ENCODE results near the gene MIDN. TPM values are rescaled to one million over a fixed set of nuclear protein-coding genes. Genes with fewer than 3 reads are reported as not detected.

The MIDN gene
- total RNA-seq, 4 donors from 2014 or later, result 12.4 to 65.0 (median 40.4) TPM

DNA sequence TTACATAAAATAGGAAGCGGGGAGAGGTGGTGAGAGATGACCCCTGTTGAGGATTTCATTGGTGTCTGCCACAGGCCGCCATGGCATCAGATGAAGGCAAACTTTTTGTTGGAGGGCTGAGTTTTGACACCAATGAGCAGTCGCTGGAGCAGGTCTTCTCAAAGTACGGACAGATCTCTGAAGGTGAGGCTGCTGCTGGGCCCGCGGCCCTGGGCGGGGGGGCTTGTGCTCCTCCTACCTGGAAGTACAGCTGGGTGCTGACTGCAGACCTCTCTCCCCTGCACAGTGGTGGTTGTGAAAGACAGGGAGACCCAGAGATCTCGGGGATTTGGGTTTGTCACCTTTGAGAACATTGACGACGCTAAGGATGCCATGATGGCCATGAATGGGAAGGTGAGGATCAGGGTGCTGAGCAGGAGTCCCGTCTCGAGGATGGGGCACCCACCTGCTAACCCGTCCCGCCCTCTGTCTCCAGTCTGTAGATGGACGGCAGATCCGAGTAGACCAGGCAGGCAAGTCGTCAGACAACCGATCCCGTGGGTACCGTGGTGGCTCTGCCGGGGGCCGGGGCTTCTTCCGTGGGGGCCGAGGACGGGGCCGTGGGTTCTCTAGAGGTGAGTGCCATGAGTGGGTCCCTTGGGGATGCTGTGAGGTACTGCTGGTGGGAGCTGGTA, 22.6 kb downstream of the MIDN start:
- H3K4me3 ChIP-seq, result peak overlapping the region in 3 of 4 donors; percentile 73 to 95 (median 81)
- 43 to 46% methylated on average over 8 to 13 of the region's 26 CpGs for WGBS, 2 donors
- peaks cover 74 to 88% (median 74%) of the 10 kb centered on the region in 3 donors for H3K4me1 ChIP-seq
- no peaks in the 10 kb centered on the region for H3K27me3 ChIP-seq
- intact Hi-C loops (cut with DNase I), result loop anchor here (10.0 kb wide), 1 partner anchor 134 kb away; the partner anchor contains the start of genes DAZAP1 and GAMT
- no peaks in the 10 kb centered on the region for H3K9me3 ChIP-seq
- peak overlapping the region; percentile 98 to 100 (median 99) for H3K27ac ChIP-seq
- no peak for DNase-seq
- no peak for TF ChIP-seq POLR2A (IDR thresholded peaks at IDR 0.05)
- TF ChIP-seq, protein P1, sequence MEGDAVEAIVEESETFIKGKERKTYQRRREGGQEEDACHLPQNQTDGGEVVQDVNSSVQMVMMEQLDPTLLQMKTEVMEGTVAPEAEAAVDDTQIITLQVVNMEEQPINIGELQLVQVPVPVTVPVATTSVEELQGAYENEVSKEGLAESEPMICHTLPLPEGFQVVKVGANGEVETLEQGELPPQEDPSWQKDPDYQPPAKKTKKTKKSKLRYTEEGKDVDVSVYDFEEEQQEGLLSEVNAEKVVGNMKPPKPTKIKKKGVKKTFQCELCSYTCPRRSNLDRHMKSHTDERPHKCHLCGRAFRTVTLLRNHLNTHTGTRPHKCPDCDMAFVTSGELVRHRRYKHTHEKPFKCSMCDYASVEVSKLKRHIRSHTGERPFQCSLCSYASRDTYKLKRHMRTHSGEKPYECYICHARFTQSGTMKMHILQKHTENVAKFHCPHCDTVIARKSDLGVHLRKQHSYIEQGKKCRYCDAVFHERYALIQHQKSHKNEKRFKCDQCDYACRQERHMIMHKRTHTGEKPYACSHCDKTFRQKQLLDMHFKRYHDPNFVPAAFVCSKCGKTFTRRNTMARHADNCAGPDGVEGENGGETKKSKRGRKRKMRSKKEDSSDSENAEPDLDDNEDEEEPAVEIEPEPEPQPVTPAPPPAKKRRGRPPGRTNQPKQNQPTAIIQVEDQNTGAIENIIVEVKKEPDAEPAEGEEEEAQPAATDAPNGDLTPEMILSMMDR (IDR thresholded peaks at IDR 0.05), result no peak
- H3K36me3 ChIP-seq, result peaks cover 24 to 50% (median 26%) of the 10 kb centered on the region in 3 donors

DNA sequence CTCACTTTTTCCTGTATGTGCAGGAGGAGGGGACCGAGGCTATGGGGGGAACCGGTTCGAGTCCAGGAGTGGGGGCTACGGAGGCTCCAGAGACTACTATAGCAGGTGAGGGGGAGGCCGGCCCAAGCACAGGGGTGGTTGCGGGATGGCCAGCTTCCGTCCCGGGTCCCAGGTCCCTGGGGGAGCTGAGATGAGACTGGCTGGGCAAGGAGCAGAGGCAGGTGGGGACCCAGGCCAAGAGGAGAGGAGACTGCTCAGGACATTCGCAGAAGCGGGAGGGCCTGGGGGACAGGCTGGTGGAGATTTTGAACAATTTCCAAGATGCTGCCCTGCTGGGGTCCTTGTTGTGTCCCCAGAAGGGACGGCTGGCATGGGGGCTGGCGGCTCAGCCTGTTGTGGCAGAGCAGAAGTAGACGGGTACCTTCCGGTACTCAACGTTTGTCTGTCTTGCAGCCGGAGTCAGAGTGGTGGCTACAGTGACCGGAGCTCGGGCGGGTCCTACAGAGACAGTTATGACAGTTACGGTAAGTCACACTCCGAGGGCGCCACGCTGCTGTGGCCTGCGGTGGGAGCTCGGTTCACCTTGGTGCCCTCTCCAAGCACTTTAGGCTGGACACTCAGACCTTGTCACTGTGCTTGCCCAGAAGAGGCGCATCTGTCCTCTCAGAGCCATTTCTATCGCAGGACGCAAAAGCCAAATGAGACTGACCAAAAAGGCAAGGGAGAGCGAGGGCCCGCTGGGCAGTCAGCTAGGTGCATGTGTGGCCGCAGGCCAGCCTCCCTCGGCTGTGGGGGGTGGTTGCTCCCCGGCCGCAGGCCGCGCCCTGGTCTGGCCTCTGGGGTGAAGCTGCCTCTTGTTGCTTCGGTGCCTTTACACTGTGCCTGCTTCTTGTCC, 23.4 kb downstream of the MIDN start:
- H3K27ac ChIP-seq, result peak overlapping the region; percentile 98 to 100 (median 99)
- no peaks in the 10 kb centered on the region for H3K27me3 ChIP-seq
- H3K36me3 ChIP-seq, result peaks cover 24 to 50% (median 26%) of the 10 kb centered on the region in 3 donors
- no peak for TF ChIP-seq POLR2A (IDR thresholded peaks at IDR 0.05)
- intact Hi-C loops (cut with DNase I), result loop anchor here (10.0 kb wide), 1 partner anchor 133 kb away; the partner anchor contains the start of genes DAZAP1 and GAMT
- H3K9me3 ChIP-seq, result no peaks in the 10 kb centered on the region
- no peak for DNase-seq
- peaks cover 74 to 88% (median 78%) of the 10 kb centered on the region in 3 donors for H3K4me1 ChIP-seq
- peak overlapping the region in 3 of 4 donors; percentile 73 to 95 (median 81) for H3K4me3 ChIP-seq
- 68 to 69% methylated on average over 11 to 14 of the region's 37 CpGs for WGBS, 2 donors

DNA sequence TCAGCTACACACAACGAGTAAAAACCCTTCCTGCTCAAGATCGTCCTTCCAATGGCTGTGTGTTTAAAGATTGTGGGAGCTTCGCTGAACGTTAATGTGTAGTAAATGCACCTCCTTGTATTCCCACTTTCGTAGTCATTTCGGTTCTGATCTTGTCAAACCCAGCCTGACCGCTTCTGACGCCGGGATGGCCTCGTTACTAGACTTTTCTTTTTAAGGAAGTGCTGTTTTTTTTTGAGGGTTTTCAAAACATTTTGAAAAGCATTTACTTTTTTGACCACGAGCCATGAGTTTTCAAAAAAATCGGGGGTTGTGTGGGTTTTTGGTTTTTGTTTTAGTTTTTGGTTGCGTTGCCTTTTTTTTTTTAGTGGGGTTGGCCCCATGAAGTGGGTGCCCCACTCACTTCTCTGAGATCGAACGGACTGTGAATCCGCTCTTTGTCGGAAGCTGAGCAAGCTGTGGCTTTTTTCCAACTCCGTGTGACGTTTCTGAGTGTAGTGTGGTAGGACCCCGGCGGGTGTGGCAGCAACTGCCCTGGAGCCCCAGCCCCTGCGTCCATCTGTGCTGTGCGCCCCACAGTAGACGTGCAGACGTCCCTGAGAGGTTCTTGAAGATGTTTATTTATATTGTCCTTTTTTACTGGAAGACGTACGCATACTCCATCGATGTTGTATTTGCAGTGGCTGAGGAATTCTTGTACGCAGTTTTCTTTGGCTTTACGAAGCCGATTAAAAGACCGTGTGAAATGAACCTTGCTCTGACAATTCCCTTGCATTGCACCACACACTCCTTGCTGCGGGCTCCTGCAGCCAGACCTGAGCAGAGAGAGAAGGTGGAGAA, 24.3 kb downstream of the MIDN start:
- Histone ChIP-seq H3K27ac (peak overlapping the region; percentile 94 to 100 (median 99)), H3K9me3 (no peaks in the 10 kb centered on the region), H3K36me3 (peaks cover 24 to 58% (median 26%) of the 10 kb centered on the region in 3 donors), H3K4me1 (peaks cover 69 to 85% (median 75%) of the 10 kb centered on the region in 3 donors), H3K4me3 (peak overlapping the region in 2 of 4 donors; percentile 81 to 95), H3K27me3 (no peaks in the 10 kb centered on the region)
- DNase-seq, result no peak
- no peak for TF ChIP-seq POLR2A (IDR thresholded peaks at IDR 0.05)
- TF ChIP-seq, protein P1 (IDR thresholded peaks at IDR 0.05), result no peak
- 55 to 74% methylated on average over 26 to 32 of the region's 33 CpGs for WGBS, 2 donors
- intact Hi-C loops (cut with DNase I), result loop anchor here (10.0 kb wide), 1 partner anchor 132 kb away; the partner anchor contains the start of genes DAZAP1 and GAMT

DNA sequence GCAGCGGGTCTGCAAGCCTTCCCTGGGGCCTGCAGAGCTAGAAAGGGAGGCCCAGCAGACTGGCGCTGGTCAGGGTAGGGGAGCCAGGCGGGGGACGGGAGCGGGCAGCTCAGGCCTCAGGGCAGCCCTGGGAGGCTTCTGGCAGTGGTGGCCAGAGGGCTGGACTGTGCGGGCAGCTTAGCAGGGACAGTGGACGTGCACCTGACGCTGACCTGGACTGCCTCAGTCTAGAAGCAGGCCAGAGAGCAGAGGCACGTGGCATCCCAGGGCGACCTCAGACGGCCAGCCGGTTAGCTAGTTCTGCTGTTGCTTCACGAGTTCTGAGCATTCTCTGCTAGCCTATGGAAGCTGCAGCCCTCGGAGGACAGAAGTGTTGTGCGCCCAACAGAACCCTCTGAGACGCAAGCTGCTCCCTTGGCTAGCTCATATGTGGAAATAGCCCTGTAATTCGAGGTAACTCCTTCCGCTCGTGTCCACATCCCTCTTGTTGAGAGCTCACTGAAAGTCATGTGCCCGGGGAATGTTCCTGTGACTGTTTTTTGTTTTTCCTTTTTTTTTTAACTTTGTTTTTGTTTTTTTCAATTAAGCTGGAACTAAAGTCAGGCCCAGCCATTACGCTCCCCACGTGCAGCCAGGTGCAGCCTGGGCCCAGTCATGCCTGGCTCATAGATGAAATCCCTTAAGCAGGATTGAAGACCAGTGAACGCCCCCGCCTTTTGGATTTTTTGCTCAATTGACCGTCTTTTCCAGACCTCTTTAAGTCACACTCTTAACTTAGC, 25.1 kb downstream of the MIDN start:
- TF ChIP-seq, protein P1 (IDR thresholded peaks at IDR 0.05), result no peak
- TF ChIP-seq POLR2A (IDR thresholded peaks at IDR 0.05), result no peak
- DNase-seq, result no peak
- Histone ChIP-seq H3K9me3 (no peaks in the 10 kb centered on the region), H3K4me3 (peak overlapping the region in 1 of 4 donors; percentile 86), H3K27me3 (no peaks in the 10 kb centered on the region), H3K27ac (peak overlapping the region; percentile 94 to 99 (median 98)), H3K4me1 (peaks cover 61 to 77% (median 67%) of the 10 kb centered on the region in 3 donors), H3K36me3 (peaks cover 24 to 66% (median 26%) of the 10 kb centered on the region in 3 donors)
- intact Hi-C loops (cut with DNase I), result loop anchor here (10.0 kb wide), 1 partner anchor 131 kb away; the partner anchor contains the start of genes DAZAP1 and GAMT
- 67 to 71% methylated on average over 10 to 17 of the region's 25 CpGs for WGBS, 2 donors
